Activated CD4-positive, alpha-beta T cell treated with anti-CD3 and anti-CD28 coated beads, Interleukin-2, amount 50 U/mL, for 4 hours (primary cell): ENCODE results near the gene CDH23.

Experiments used
- DNase-seq, 2 experiments: peaks; one replicate each; pipeline ENCODE4 v3.0.0-alpha.2; 2020

Gene CDH23

DNA sequence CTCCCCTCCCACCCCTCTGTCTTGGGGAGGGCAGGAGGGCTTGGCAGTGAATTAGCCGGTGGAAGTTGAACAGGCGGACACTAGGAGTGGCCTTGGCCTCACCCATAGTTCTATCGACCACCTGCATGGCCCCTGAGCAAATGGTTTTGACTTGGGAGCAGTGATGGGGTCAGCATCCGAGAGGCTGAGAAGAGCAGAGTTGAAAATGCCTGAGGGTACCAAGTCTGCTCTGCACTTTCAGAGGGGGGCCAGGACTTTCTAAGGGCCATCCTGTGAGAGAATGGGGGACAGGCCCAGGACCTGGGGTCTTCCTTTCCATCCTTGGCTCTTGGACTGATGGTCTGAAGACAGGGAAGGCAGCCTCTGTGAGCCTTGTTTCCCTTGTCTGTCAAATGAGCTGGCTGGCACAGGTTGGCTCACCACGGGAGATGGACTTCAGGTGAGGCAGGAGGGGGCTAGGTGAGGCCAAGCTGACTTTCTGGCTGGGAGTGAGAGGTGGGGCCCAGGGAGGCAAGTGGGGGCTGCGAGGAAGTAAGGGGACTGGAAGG is 29.4 kb downstream of the CDH23 start:
- DNase-seq, result no peak

DNA sequence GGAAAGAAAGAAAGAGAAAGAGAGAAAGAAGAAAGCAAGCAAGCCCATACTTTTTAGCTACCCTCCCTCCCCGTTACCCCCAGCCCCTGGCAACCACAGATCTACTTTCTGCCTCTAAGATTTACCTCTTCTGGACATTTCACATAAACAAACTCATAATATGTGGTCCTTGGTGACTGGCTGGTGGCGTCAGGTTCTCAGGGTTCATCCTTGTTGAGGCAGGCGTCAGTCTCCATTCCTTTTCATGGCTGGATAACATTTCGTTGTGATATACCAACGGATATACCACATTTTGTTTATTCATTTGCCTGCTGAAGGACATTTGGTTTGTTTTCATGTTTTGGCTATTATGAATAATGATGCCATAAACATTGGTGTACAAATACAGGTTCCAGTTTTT is 30.5 kb downstream of the CDH23 start:
- no peak for DNase-seq

DNA sequence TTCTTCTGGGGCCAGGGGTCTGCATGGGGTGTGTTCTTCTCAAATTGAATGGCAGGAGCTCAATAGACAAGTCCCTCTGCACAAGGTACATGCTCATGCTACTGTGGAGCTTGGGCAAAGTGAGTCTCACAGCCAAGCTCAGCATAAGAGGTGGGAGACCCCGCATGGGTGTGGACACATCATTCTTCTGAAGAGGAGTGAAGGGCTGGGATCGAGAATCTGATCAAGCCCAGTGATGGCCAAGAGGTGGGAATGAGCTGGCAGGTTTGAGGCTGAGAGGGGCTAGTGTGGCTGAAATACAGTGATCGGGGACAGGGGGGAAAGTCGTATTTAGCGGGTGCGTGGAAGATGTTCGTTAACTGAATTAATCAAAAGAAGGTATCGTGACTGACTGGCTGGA is 32.6 kb downstream of the CDH23 start:
- no peak for DNase-seq

DNA sequence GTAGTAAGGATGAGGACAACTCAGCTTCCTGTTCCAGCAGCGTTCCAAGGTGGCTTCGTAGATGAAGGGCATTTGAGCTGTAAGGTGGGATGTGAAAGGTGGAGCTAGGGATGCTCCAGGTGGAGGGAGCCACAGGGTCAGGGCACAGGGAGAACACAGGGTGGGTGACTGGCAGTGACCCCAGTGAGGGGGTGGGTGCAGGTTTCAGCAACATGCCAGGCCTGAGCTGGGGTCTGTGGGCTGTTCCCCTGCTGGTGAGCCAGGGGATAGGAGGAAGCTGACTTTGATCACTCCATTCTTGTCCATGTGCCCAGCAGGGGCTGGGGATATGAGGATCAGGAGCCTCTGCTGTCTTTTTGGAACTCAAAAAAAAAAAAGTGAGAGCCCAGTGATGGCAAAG is 33.2 kb downstream of the CDH23 start:
- DNase-seq, result no peak

DNA sequence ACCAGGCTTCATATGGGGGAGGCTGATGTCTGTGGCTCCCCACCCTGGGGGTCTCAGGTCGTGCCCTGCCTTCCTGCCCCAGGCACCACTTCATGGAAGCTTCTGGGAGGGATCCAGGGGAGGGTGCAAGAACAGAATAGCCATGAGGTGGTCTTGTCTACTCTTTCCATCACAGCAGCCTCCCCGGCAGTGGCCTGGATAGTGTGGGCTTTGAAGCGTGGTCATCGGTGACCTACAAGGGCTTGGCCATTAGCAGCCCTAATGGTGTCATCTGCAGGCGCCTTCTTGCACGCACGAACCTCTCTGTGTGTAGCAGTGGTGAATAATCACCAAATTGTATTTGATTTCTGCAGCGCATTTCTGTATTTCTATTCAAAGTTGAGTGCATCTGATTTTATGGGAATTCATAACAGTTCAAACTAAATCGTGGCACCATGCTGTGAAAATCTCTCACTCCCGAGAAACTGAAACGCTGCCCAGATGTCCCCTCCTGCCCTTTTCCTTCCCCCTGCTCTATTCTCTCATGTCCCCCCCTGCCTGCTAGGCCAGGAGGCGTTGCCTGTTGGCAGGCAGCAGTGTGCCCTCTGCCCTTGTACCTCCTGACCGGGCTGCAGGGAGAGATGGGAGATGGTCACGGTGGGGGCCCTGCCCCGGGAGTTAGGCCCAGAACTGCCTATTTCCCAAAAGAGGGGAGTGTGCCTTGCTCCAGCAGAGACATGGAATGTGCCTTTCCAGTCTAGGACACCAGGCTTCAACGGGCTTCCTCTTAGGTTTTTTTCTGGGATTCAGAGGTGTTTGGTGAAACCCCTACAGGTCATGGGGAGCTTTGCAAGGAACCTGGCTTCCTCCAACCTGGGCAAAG is 34.8 kb downstream of the CDH23 start:
- no peak for DNase-seq

DNA sequence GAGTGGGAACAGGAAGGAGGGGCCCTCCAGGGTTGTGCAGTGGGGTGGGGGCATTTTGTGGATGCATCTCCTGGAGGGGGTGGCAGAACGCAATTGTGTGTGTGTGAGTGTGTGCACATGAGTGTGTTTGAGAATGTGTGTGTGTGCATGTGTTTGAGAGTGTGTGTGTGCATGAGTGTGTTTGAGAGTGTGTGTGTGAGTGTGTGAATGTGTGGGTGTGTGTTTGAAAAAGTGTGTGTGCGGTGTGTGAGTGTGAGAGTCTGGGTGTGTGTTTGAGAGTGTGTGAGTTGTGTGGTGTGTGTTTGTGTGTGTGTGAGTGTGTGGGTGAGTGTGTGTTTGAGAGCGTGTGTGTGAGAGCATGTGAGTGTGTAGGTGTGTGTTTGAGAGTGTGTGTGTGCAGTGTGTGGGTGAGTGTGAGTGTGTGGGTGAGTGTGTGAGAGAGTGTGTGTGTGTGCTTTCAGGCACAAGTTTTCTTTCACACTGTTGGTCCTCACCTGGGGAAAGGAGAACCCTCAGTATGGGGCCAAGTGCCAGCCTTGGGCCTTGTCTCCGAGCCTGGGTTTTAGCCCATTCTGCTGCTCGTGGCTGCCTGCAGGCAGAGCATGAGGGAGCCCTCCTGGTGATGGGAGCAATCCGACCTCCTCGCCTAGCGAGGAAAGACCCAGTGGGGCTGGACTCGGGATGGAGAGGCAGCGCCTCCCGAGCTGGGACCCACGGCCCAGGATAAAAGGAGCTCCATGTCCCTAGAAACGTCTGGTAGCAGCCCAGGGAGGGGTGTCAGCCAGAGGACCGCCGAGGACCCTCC is 35.6 kb downstream of the CDH23 start:
- no peak for DNase-seq

DNA sequence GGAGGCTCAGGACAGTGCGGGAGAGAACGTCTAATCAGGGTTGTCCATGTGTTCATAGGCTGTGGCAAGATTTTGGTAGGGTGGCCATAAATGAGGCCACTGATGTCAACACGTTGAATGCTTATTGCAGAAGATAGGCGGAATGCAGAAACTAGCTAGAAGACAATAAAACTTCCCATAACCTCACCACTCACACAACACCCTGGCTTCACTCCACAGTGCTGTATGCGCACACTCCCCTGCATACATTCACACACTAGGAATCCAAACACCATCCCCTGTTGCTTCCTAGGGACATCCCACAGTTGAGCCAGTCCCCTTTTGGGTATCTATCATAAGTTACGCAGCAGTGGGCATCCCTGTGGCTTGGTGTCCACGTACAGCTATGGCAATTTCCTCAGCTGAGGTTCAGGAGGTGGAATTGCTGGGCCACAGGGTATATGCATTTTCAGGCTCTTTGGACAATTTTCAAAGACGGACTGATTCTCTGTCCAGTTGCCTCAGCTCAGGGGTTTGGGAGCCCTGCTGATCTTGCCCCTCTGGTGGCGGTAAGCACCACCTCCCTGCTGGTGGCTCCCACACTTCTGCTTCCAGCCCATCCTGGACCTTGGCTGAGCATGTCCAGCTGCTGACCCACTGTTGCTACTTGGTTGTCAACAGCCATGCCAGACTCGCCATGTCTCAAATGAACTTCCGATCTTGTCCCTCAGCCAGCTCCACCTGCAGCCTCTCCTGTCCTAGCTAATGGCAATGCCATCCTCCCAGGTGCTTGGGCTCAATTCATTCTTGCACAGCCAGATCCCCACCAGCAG is 36.4 kb downstream of the CDH23 start:
- DNase-seq, result no peak

DNA sequence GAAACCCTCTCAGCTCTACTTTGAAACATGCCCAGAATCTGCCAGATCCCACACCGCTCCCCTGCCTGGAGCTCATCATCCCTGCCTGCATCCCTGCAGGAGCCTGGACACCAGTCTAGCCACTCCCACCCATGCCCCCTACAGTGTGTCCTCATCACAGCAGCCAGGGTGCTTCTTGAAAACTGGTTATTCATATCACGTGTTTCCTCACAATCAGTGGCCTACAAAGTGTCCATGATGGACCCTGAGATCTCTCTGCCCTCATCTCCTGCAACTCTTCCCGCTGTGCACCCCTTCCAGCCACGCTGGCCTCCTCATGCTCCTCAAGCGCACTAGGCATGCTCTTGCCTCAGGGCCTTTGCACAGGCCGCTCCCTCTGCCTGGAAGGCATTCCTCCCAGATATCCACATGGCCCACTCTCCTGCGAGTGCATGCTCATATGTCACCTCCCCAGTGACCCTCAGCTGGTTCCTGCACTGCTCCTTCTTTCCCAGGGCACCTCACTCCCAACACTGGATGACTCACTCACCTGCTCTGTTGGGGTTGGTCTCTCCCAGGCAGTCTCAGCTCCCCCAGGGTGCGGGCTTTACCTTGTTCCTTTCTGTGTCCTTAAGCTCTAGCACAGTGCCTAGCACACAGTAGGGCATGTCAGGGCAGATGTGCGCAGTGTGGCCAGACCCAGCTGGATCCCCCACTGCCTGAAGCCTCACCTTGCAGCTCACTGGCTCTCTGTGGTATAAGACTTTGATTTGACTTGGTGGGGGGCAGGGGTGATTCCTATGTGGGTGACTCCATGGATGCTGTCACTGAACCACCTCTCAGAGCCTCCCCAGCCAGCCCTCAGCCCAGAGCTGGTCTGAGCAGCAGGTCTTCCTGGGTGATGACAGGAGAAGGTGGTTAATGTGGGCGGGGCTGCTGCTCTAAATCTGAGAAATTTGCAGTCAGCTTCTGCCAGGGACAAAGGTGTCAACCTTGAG is 37.3 kb downstream of the CDH23 start:
- no peak for DNase-seq

DNA sequence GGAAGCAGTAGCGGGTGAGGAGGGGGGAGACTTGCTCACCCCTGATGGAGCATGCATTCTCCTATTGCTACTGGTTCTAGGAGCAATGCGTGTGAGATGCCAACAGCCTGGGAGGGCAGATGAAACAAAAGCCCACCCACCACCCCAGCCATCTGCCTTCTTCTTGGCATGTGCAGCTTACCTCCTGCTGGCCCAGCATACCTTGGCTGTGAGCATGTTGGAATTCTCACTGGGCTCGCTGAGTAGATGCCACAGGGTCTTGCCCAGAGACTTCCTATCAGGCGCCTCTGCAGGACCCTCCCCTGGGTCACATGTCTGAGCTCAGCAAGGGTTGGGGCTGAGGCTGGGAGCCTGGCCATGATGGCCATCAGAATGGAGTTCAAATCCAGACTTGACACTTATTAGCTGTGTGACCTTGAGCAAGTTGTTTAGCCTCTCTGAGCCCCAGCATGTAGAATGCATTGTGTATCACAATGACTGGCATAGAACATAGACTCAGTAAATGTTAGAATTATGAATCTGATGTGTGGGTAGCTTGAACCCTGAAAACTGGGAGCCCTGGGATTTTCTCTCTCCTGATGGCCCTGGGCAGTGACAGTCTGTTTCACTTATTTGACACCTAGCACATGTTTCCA is 38.2 kb downstream of the CDH23 start:
- DNase-seq, result no peak

DNA sequence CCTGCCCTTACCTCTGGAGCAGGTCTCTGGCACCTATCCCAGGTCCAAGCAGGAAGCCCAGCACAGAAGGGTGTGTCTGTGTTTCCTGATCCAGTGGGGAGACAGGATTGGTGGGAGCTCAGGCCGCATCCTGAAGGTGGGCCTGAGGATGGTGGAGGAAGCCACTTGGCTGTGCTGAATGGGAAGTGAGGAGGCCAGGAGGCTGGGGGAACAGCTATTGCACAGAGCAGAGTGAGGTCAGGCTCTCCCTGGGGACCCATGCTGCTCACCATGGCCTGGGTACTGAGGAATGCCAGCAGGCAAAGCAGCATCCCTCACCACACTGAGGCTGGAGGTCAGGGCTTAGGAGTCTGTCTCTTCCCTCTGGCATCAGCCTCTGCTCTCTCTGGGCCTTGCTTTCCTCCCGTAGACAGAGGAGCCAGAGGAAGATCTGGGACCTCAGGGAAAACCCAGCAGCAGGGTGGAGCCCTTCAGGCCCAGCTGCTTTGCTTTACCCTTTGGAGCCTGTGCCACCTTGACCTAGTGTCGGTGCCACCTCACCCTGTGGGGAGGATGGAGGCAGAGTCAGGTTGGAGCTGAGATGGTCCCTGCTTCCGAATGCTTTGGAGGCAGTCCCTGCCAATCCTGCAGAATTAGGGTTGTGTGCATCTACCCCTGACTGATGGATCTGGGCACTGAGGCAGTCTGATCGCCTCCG is 39.0 kb downstream of the CDH23 start:
- no peak for DNase-seq

DNA sequence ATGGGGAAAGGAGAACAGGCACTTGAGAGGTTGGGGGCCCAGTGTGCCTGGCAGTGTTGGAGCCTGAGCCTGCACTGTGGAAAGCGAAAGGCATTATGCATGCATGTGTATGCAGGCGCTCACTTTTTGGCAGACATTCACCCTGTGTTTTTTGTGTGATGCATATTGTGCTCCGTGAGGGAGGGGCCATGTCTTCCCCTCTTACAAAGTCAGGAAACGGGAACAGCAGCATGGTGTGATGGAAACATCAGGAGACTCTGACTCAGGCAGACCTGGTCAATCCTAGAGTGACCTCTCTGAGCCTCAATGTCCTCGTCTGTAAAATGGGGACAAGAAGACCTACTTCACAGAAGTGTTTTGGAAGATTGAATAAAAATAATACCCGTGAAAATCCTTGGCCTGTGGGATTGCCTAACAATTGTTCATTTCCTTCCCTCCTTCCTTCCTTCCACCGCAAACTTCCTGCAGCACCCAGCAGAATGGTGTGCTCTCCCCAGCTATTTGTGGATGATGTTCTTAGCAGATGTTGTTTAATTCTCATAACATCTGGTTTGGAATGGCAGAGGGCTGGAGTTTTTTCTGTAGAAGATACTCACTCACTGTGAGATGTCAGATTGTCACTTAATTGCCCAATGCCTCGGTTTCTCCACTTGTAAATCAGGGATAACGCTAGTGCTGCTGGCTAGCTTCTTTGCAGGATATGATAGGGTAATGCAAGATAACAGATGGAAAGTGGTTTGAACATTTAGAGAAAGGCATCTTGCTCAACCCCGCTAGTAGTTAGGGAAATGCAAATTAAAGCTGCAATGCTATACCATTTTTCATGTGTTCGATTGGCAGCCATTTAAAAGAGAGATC is 39.8 kb downstream of the CDH23 start:
- DNase-seq, result no peak

DNA sequence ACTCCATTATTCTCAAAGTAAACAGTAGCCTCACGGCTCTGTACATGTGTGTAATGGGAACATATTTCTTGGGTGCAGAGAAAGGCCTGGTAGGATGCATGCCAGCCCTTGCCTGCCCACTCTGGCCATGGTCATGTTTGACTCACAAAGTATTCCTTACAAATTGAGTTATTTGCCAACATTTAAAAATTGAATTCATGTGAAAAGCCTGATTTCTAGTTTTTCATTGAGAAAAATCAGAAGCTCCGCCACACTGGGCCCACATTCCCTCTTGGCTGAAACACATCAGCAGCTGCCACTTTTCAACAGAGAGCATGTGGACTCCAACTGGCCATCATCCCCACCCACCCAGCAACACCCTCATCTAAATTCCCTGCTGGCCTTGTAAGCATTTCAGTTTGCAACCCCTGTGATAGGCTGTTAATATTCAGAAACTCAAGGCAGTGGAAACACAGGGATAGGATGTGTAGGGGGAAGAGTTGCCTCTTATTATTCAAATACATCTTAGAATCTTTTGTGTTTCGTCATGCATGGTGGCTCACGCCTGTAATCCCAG is 40.9 kb downstream of the CDH23 start:
- DNase-seq, result no peak

DNA sequence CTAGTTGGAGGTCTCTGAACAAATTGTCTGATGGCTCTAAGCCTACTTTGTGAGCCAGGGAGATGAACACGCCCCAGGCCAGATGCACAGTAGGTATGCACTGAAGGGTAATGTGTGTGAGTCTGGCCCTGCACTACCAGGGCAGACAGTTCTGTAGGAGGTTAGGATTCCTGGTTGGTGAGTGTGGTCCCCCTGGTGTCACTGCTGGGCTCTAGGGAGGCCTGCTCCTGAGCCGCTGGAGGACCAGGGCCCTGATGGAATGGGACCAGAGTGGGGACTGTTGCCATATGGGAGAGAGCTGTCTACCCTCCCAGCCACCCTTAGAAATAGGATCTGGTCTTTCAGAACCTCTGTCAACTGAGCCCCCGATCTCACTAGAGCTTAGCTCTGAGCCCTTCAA is 42.0 kb downstream of the CDH23 start:
- DNase-seq, result no peak

DNA sequence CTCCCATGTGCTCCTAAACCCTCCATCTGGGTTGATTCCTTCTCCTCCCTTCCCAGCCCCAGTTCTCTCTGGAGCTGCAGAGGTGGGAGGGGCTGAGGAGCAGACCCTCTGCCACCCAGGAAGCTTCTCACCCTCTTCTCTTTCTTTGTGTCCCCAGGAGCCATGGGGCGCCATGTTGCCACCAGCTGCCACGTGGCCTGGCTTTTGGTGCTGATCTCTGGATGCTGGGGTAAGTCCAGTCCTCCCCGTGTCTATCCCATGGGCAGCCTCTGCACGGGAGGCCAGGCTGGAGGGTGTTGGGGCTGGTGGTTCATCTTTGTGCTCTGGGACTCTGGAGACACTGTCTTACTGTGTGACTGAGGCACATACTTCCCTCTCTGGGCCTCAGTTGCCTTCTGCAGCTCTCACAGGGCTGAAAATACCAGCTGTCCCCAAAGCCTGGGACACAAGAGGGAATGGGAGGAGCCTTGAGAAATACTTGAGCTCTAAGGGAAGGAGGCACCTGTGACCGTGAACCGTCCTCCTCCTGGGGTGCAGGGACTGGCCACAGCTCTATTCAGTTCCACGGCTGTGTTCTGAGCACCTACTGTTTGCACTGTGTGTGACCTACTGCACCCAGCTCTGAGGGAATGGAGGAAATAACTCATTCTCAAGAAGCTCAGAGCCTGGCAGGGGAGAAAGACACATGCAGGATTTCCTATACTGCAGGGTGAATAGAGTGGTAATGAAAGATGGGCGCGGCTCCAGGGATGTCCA is 43.1 kb downstream of the CDH23 start:
- no peak for DNase-seq

DNA sequence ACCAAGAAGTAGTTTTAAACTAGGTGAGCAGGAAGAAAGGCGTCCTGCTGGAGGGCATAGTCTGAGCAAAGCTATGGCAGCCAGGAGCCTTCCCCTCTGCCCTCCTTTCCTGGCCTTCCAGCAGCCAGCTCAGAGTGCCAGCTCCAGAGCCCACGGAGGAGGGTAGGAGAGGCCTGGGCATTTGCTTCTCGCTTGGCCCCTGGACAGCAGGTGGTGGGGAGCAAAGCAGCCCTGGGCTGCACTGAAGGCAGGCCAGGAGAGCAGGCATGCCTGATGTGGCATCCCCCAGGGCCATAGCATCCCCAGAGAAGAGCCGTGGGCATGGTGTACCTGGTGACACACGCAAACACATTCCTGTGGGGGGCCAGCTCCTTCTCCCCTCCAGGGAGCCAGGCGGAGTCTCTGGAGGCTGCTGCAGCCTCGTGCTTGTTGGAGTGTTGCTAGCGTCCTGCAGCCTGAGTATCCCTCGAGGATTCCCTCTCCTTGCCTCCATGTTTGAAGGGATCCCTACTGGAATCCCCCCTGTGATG is 43.9 kb downstream of the CDH23 start:
- no peak for DNase-seq

DNA sequence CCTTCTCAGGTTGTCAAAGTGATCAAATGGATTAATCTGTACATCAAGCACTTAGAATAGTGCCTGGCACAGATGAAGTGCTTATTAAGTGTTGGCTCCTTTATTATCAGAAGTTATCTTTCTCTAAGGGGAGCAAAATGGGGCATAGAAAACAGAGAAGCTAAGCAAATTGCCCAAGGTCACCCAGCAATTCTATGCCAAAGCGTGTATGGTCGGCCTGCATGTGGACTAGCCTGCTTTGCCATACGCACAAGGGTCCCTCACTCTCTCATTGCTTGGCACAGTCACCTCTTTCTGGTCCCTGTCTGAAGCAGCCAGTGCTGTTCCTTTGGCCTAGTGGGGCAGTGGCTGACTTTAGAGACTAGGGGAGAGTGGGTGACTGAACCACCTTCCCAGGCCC is 45.3 kb downstream of the CDH23 start:
- DNase-seq, result no peak

DNA sequence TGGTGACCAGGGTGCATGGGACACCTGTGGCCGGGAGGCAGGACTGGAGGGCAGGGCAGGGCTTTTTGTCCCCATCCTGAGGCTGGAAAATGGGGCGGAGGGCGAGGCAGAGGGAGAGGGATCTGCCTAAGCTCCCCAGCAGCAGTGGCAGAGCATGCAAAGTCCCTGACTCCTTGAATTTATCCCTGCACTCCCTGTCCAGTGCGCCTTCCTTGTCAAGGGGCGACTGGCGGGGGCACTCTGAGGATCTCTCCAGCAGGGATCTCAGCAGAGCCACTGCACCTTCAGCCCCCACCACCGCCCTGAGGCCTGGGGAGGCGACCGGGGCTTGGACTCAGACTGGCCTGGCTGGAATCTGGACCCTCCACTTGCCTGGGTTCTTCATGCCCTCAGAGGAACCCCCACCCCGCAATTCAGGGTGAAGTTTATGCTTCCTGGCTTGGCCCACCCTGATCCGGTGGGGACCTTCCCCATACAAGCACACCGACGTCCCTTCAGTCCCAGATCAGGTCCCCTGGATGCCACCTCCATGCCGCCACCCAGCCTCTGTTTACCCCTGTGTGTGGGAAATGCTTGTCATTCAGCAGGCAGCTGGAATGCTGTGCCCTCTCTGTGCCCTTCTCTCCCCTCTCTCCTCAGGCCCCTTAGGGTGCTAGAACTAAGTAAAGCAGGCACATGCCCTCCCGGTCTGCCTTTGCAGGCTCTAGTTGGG is 46.3 kb downstream of the CDH23 start:
- DNase-seq, result no peak

DNA sequence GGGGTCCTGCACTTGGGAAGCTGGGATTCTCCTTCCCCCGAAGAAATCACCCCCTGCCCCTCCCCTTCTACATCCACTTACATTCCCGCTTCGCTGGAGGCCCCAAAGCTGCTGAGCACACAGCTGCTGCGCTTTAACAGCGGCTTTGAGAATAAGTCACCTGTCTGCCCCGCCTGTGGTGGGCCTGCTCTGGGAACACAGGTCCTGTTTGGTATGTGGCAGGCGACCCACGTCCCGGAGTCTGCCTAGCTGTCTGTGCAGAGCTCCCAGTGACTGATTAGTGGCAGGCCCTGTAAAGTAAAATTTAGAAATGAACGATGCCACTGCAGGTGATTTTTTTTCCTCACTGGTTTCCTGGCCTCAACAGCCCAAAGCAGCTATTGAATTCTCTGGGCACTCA is 47.0 kb downstream of the CDH23 start:
- no peak for DNase-seq
